Fibroblast of the conjunctiva (primary cell): ENCODE measurements around the gene PLPP1.

Experiments used
- DNase-seq: peaks from one replicate; pipeline ENCODE4 v3.0.0-alpha.2; 2010; ENCODE audit warnings: low read depth

PLPP1 gene

GRCh38 chr5:55407059-55407684, 127.6 kb downstream of the PLPP1 start:
- peak; percentile 60 for DNase-seq

- DNase-seq = no peak
These were observed 128.5 kb downstream of the PLPP1 start for GRCh38 chr5:55406292-55406691.

DNA sequence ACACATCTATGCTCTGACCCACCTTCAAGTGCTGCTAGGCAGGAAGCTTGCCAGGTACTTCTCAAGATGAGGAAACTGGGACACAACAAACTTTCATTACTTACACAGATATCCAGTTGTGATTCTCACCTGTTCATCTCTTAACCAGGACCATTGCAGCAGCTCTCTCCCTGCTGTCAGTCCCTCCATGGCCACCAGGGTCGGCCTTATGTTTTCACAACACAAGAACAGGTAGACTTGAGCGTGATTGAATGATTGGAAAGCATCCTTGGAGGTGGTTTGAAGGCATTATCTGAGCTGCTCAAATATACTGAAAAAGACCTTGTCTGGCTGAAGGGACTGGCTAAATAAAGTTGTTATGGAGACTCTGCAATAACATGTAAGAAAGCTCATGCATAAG, 132.6 kb downstream of the PLPP1 start:
- no peak for DNase-seq

DNA sequence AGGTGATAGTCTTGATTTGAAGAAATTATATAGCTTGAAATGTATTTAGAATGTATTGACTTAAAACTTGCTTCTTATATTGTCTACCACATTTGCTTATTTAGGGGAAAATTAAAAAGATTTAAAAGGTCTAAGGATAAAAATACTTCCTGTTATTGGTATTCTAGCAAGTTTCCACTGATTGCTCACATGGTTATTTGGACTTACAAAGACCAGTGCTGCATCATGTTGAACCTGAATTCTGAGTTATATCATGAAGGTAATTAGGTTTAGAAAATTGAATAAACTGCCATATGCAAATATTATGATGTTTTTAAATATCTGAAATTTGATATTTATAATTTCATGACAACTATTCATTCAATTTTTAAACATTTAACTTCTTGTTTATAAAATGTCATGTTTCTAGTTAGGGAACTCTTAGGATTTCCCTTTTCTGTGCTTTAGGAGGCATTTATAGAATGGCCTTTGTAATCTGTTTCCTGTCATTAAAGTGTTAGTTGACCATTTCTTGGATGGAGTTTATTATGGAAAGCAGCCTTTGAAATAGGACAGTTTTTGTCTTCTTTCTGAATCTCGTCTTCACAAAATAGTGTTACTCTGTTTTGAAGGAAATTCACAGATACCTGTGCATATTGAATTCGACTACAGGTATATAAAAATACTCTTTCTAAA, 141.1 kb downstream of the PLPP1 start:
- DNase-seq = no peak

DNA sequence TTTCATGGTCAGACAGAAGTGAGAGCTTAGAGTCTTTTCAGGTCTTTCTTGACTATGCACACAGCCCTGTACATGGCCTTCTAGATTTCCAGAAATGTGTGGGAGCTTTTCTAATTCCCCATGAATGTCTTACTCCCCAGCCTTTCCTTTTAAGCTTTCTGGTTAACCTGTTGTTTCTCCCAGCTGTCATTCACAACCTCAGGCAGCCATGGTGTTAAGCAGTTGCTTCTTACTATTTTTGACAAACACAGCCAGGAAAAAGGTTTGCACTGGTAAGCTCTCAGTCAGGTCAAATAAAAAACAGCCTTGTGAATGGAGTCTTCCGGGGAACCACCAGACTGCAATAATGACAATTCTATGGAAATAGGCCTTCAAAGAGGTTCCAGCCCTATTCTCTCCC, 142.1 kb downstream of the PLPP1 start:
- no peak for DNase-seq

GRCh38 chr5:55391707-55392106, 143.1 kb downstream of the PLPP1 start:
- no peak for DNase-seq

- DNase-seq = no peak
These were observed 146.9 kb downstream of the PLPP1 start for GRCh38 chr5:55387865-55388264.

- DNase-seq = no peak
These were observed 148.4 kb downstream of the PLPP1 start for GRCh38 chr5:55386356-55386755.

- no peak for DNase-seq
These were observed 148.9 kb downstream of the PLPP1 start for GRCh38 chr5:55385846-55386245.

- no peak for DNase-seq
These were observed 149.5 kb downstream of the PLPP1 start for GRCh38 chr5:55385227-55385626.

DNA sequence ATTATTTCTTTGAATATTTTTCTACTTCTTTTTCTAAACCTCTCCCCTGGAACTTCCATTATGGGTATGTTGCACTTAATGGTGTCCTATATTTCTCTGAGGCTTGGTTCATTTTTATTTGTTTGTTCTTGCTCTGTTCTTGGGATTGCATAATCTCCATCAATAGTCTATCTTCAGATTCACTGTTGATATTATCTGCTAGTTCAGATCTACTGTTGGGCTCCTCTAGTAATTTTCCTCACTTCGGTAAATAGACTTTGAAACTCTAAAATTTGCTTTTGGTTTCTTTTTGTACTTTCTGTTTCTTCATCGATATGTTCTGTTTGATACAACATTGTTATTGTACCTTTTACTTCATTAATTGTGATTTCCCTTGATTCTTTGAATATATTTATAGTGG, 150.7 kb downstream of the PLPP1 start:
- no peak for DNase-seq

DNA sequence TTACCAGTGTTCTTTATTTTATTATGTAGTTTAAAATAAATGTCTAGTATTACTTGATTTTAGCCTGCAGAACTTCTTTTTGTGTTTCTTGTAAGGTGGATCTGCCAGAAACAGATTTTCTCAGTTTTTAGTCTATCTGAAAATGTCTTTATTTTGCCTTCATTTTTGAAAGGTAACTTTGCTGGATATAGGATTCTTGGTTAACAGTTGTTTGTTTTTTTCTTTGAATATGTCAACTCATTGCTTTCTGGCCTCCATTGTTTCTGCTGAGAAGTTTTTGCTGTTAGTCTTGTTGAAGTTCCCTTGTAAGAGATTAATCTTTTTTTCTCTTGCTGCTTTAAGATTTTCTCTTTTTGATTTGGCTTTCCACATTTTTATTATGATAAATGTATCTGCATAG, 151.5 kb downstream of the PLPP1 start:
- no peak for DNase-seq

DNA sequence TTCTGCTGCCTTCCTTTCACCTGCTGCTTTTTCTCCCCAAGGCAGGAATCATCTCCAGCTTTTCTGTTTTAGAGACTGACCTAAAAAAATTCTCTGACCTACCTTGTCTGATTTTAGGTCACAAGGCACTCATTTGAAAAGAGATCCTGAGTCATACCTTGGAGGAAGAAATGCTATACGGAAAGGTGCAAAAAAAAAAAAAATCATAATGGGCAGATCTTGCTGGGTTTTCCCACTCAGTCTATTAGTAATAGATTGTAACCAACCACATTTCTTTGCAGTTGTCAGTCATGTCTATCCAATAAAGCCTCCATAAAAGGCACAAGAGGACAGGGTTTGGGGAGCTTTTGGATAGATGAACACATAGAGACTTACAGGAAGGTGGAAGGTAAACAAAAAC, 157.0 kb downstream of the PLPP1 start:
- no peak for DNase-seq
